Kidney (tissue), 14 donors: Measurements from ENCODE around the gene MARK2. TPM values are rescaled to one million over a fixed set of nuclear protein-coding genes. Genes with fewer than 3 reads are reported as not detected.
A peak's percentile ranks its signal among the peaks of the same experiment; 100 is the strongest.

ENCODE experiments used
- DNase-seq, 5 donors: peaks; one replicate each; pipeline ENCODE4 v3.0.0-alpha.2; 2013 to 2020
- FAIRE-seq: peaks from 2 replicates; lab custom pipeline; 2012; peaks lifted over from hg19 to GRCh38; lab: Jason Lieb, UNC
- H3K27ac ChIP-seq, 2 donors: one replicate each; pipeline ENCODE4 v1.7.0; 2013; ENCODE audit warnings: low read depth in 2 of 2, low read length in 2 of 2, inconsistent platforms in 1 of 2
- H3K27me3 ChIP-seq: one replicate; pipeline ENCODE4 v1.7.1; 2013; ENCODE audit warnings: low read length, inconsistent platforms; ENCODE audit not compliant: control insufficient read depth, insufficient read depth
- H3K36me3 ChIP-seq, 3 donors: one replicate each; pipeline versions ENCODE4 v1.7.0 to v1.7.1; 2013; ENCODE audit warnings: low read length in 3 of 3, control low read depth in 1 of 3, inconsistent platforms in 1 of 3; ENCODE audit not compliant: insufficient read depth in 3 of 3, control insufficient read depth in 2 of 3
- H3K4me1 ChIP-seq, 3 donors: one replicate each; pipeline versions ENCODE4 v1.7.0 to v1.7.1; 2013; ENCODE audit warnings: low read length in 3 of 3, inconsistent platforms in 1 of 3, low read depth in 1 of 3; ENCODE audit not compliant: control insufficient read depth in 2 of 3, insufficient read depth in 2 of 3
- H3K4me3 ChIP-seq, 3 donors: one replicate each; pipeline versions ENCODE4 v1.7.0 to v1.8.1; 2013; ENCODE audit warnings: low read length in 3 of 3, control low read depth in 1 of 3, inconsistent platforms in 1 of 3
- H3K9ac ChIP-seq, 3 donors: one replicate each; pipeline versions ENCODE4 v1.7.0 to v1.7.1; 2013; ENCODE audit warnings: low read length in 3 of 3, control low read depth in 1 of 3, inconsistent platforms in 1 of 3
- H3K9me3 ChIP-seq, 3 donors: one replicate each; pipeline versions ENCODE4 v1.7.0 to v1.7.1; 2013; ENCODE audit warnings: low read length in 3 of 3, control low read depth in 1 of 3, inconsistent platforms in 1 of 3; ENCODE audit not compliant: control insufficient read depth in 2 of 3, insufficient read depth in 1 of 3
- intact Hi-C: fragments of 100-400 bp; cut with DNase I; formaldehyde crosslinking; loops from one replicate; pipeline ENCODE4 v1.11.1; 2022
- polyA plus RNA-seq: library from polyadenylated mRNA; stranded (reverse); fragments of 350-450 nt; fragmentation: Illumina TruSeq; extraction: RNeasy Lipid Tissue Mini Kit (QIAGEN cat#74804); gene quantifications from one replicate; pipeline ENCODE4 v1.2.3, GENCODE V29; 2014; ENCODE audit warnings: low read depth, low replicate concordance; ENCODE audit not compliant: insufficient read depth
- total RNA-seq: library from RNA; stranded (reverse); fragmentation: NEBNext Ultra II Directional; extraction: Animal tissue kit (Norgen Biotek cat#: 25700); gene quantifications from one replicate; pipeline ENCODE4 v1.2.1, GENCODE V29; 2021
- TF ChIP-seq, protein P1 (sequence below): IDR thresholded peaks from 3 replicates; pipeline ENCODE4 v1.5.1; 2012; ENCODE audit warnings: mild to moderate bottlenecking, moderate library complexity, borderline replicate concordance; ENCODE audit not compliant: insufficient read depth; ENCODE audit errors: extremely low read depth
- donor health status: control.
- donor health status: control.
- donor health status: control.
- donor health status: control.
- donor health status: control.
- donor health status: DM: yes; HTN: yes; CAD: no.
- donor health status: Normal renal cell carcinoma (clear cell type).

Gene MARK2
- total and polyA plus RNA-seq, 2 donors from 2014 or later: 11.7 to 42.6 TPM

DNA sequence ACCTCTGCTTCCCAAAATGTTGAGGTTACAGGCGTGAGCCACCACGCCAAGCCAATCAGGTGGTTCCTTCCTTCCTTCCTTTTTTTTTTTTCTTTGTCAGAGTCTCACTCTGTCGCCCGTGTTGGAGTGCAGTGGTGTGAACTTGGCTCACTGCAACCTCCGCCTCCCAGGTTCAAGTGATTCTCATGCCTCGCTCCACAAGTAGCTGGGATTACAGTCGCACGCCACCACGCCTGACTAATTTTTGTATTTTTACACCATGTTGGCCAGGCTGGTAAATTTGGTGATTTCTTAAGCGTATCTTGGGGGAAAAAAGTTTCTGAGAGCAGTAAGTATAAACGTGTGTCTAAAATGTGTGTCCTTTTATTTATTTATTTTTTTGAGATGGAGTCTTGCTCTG is 43.8 kb upstream of the MARK2 start:
- Histone ChIP-seq H3K36me3 (no peaks in the 10 kb centered on the region), H3K4me3 (no peak overlapping the region), H3K27ac (no peak overlapping the region), H3K9me3 (peaks cover 0 to 5% (median 0%) of the 10 kb centered on the region in 3 donors), H3K27me3 (no peaks in the 10 kb centered on the region), H3K4me1 (no peaks in the 10 kb centered on the region), H3K9ac (no peak overlapping the region)
- FAIRE-seq: no peak
- peak in 1 of 5 donors; percentile 17 for DNase-seq
- intact Hi-C loops: no loop called here
- TF ChIP-seq, protein P1, sequence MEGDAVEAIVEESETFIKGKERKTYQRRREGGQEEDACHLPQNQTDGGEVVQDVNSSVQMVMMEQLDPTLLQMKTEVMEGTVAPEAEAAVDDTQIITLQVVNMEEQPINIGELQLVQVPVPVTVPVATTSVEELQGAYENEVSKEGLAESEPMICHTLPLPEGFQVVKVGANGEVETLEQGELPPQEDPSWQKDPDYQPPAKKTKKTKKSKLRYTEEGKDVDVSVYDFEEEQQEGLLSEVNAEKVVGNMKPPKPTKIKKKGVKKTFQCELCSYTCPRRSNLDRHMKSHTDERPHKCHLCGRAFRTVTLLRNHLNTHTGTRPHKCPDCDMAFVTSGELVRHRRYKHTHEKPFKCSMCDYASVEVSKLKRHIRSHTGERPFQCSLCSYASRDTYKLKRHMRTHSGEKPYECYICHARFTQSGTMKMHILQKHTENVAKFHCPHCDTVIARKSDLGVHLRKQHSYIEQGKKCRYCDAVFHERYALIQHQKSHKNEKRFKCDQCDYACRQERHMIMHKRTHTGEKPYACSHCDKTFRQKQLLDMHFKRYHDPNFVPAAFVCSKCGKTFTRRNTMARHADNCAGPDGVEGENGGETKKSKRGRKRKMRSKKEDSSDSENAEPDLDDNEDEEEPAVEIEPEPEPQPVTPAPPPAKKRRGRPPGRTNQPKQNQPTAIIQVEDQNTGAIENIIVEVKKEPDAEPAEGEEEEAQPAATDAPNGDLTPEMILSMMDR: no peak

DNA sequence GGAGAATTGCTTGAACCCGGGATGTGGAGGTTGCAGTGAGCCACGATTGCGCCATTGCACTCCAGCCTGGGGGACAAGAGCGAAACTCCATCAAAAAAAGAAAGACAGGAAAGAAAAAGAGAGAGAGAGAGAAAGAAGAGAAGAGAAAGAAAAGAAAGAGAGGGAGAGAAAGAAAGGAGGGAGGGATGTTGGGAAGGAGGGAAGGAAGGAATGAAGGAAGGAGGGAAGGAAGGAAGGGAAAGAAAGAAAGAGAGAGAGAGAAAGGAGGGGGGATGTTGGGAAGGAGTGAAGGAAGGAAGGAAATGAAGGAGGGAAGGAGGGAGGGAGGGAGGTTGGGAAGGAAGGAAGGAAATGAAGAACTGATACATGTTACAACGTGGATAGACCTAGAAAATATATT is 38.0 kb upstream of the MARK2 start:
- no peak overlapping the region for H3K4me3 ChIP-seq
- H3K27ac ChIP-seq: no peak overlapping the region
- no peaks in the 10 kb centered on the region for H3K4me1 ChIP-seq
- H3K27me3 ChIP-seq: no peaks in the 10 kb centered on the region
- FAIRE-seq (no peak), DNase-seq (no peak)
- H3K9me3 ChIP-seq: no peaks in the 10 kb centered on the region
- intact Hi-C loops: no loop called here
- TF ChIP-seq, protein P1: no peak
- no peak overlapping the region for H3K9ac ChIP-seq
- H3K36me3 ChIP-seq: no peaks in the 10 kb centered on the region

DNA sequence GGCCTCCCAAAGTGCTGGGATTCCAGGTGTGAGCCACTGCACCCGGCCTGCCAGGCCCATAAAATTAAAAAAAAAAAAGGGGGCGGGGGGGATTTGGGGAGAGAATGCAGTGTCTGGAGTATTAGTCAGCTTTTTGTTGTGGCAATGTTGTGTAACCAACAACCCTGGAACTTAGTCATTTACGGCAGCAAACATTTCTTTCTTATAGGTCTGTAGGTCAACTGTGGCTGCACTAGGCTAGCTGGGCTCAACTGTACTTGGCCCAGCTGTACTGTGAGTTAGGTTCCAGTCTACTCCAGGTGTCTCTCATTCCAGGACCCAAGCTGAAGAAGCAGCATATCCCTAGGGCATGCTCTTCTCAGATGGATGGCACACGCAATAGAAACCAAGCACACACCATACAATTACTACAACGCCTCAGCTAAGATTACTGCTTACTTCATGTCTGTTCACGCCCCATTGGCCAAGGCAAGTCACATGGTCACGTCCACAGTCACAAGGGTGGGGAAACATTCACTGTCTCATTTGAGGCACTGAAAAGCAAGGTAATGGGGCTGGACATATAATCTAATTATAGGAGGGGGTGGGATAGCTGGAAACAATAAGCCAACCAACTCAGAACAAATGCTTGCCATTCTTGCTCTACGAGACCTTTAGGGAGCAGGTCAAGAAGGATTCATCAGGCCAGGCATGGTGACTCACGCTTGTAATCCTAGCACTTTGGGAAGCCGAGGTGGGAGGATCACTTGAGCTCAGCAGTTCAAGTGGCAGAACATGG is 36.1 kb upstream of the MARK2 start:
- Histone ChIP-seq H3K4me1 (no peaks in the 10 kb centered on the region), H3K27me3 (no peaks in the 10 kb centered on the region), H3K27ac (no peak overlapping the region), H3K4me3 (no peak overlapping the region), H3K9ac (no peak overlapping the region), H3K36me3 (no peaks in the 10 kb centered on the region), H3K9me3 (no peaks in the 10 kb centered on the region)
- FAIRE-seq (no peak), DNase-seq (peak in 4 of 5 donors; percentile 24 to 67 (median 48))
- intact Hi-C loops: no loop called here
- TF ChIP-seq, protein P1: no peak
